Measurements from ENCODE around the gene EMC9. TPM values are rescaled to one million over a fixed set of nuclear protein-coding genes. Genes with fewer than 3 reads are reported as not detected.

Gene EMC9
- total and polyA plus RNA-seq, 10 of the 15 experiments (the other 5 are each of a cell fraction or from before 2014, with no cell fraction given): 15.3 to 60.5 (median 30.3) TPM

- 89% methylated on average over 3 of the region's 4 CpGs for WGBS (ENCODE audit: insufficient coverage, insufficient replicate concordance, low lambda C conversion rate, missing lambda C conversion rate)
- ChIA-PET POLR2A (interaction anchor here (17.1 kb wide), 1 partner anchor 14 kb away, joined by 276 read pairs; the partner anchor contains the start of genes EMC9, FITM1 and PSME1), CTCF (interaction anchor here (0.6 to 0.8 kb wide), 2 partner anchors 13 to 14 kb away, joined by 3 read pairs; no protein-coding TSS in a partner anchor), SMC1A (ENCODE audit: uncharacterized antibody, unreplicated experiment) (interaction anchor here (0.7 to 1.2 kb wide), 2 partner anchors 9 to 32 kb away, joined by 4 read pairs; no protein-coding TSS in a partner anchor), RAD21 (ENCODE audit: unreplicated experiment) (no interaction called here)
- H3K27ac ChIP-seq (ENCODE audit: control insufficient read depth, insufficient read depth): no peak overlapping the region
- no peaks in the 10 kb centered on the region for H3K27me3 ChIP-seq (replicated peaks in 1 of 2; ENCODE audit: control insufficient read depth in 2 of 2, insufficient read depth in 2 of 2, low read length in 1 of 2)
- FAIRE-seq (no peak), ATAC-seq (no peak), DNase-seq (ENCODE audit: low read depth, low spot score) (no peak)
- H3K4me3 ChIP-seq: no peak overlapping the region
- intact Hi-C loops (cut with micrococcal nuclease; ENCODE audit: unreplicated experiment) (no loop called here), in situ Hi-C loops (cut with MboI) (loop anchor here (25.0 kb wide), 1 partner anchor 810 kb away; the partner anchor contains the start of genes BCL2L2, PABPN1 and PPP1R3E)
- no peak overlapping the region for H3K4me2 ChIP-seq (ENCODE audit: control insufficient read depth, insufficient read depth)
- TF ChIP-seq, protein P1, sequence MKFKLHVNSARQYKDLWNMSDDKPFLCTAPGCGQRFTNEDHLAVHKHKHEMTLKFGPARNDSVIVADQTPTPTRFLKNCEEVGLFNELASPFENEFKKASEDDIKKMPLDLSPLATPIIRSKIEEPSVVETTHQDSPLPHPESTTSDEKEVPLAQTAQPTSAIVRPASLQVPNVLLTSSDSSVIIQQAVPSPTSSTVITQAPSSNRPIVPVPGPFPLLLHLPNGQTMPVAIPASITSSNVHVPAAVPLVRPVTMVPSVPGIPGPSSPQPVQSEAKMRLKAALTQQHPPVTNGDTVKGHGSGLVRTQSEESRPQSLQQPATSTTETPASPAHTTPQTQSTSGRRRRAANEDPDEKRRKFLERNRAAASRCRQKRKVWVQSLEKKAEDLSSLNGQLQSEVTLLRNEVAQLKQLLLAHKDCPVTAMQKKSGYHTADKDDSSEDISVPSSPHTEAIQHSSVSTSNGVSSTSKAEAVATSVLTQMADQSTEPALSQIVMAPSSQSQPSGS (IDR thresholded peaks at IDR 0.05; ENCODE audit: low read length): no peak
- no peak for TF ChIP-seq SIX5 (IDR thresholded peaks at IDR 0.05; ENCODE audit: low read depth, low read length, severe bottlenecking)
- TF ChIP-seq HCFC1 (IDR thresholded peaks at IDR 0.05; ENCODE audit: low read length): no peak
- no peak for TF ChIP-seq RAD51 (IDR thresholded peaks at IDR 0.05)
- no peak for TF ChIP-seq YY1 (IDR thresholded peaks at IDR 0.05; ENCODE audit: low read depth, low read length)
- TF ChIP-seq KDM1A (IDR thresholded peaks at IDR 0.05; ENCODE audit: borderline replicate concordance): no peak
- TF ChIP-seq NFIC (IDR thresholded peaks at IDR 0.05; ENCODE audit: low read depth, low read length): no peak
- no peak for TF ChIP-seq EGR1 (IDR thresholded peaks at IDR 0.05; ENCODE audit: borderline replicate concordance in 1 of 2, low read depth in 2 of 2, low read length in 2 of 2)
- TF ChIP-seq SMARCA5 (IDR thresholded peaks at IDR 0.05): no peak
- TF ChIP-seq LARP7 (IDR thresholded peaks at IDR 0.05): no peak
- no peak for TF ChIP-seq IKZF1 (conservative IDR thresholded peaks at IDR 0.05)
- peaks cover 19% of the 10 kb centered on the region for H3K4me1 ChIP-seq (ENCODE audit: control insufficient read depth, insufficient read depth, low read length)
- H4K20me1 ChIP-seq (ENCODE audit: control insufficient read depth, insufficient read depth): no peaks in the 10 kb centered on the region
- no peaks in the 10 kb centered on the region for H3K79me2 ChIP-seq (ENCODE audit: control insufficient read depth, insufficient read depth, low read length)
- H2AFZ ChIP-seq (ENCODE audit: control insufficient read depth, low read depth, low read length): no peak overlapping the region
- no TSS peak for BruUV-seq (replicated peaks)
- H3K36me3 ChIP-seq (ENCODE audit: control insufficient read depth in 2 of 2, insufficient read depth in 2 of 2, low read length in 1 of 2): peaks cover 15 to 23% of the 10 kb centered on the region in 2 experiments
- H3K9me3 ChIP-seq (replicated peaks; ENCODE audit: control insufficient read depth, insufficient read depth, low read length): no peaks in the 10 kb centered on the region
- no peak overlapping the region for H3K9ac ChIP-seq (ENCODE audit: control insufficient read depth, insufficient read depth, low read length)
Observed at GRCh38 chr14:24122416-24122815, 19.0 kb downstream of the EMC9 start.
